HepG2 (cell line): Measurements from ENCODE around the gene PDS5B. TPM values are rescaled to one million over a fixed set of nuclear protein-coding genes. Genes with fewer than 3 reads are reported as not detected.

Experiments used
- ATAC-seq: fragments of 200-7000 bp; cut with Tn5 transposase; 3 replicates; pipeline ENCODE4 v1.9.1; 2020; ENCODE audit warnings: mild to moderate bottlenecking, moderate library complexity
- BruUV-seq: library from RNA; stranded (reverse); fragments of 400-500 nt; replicated peaks from 2 replicates; lab custom pipeline; 2021; lab: Mats Ljungman, UMichigan
- CTCF ChIA-PET: fragments of 300-600 bp; formaldehyde crosslinking; extraction: SDS; loops from one replicate; lab custom pipeline; 2021; ENCODE audit warnings: low total read pairs, inconsistent platforms, low intra/inter-chr PET ratio; lab: Yijun Ruan, JAX
- POLR2A ChIA-PET: fragments of 350-600 bp; sonication (Branson Sonifier 250); formaldehyde crosslinking; loops from one replicate; lab custom pipeline; 2020; ENCODE audit warnings: antibody characterized with exemption, inconsistent platforms; lab: Yijun Ruan, JAX
- DNase-seq: peaks from one replicate; pipeline ENCODE4 v3.0.0-alpha.2; 2015; ENCODE audit warnings: low spot score
- FAIRE-seq: peaks from 3 replicates; lab custom pipeline; 2011; peaks lifted over from hg19 to GRCh38; lab: Jason Lieb, UNC
- H2AFZ ChIP-seq: one replicate; pipeline ENCODE4 v1.6.1; 2011; ENCODE audit warnings: low read length, inconsistent platforms
- H3K27ac ChIP-seq: fragments of 300-600 bp; 3 replicates; pipeline ENCODE4 v1.8.0; 2011; ENCODE audit warnings: mixed run types, mild to moderate bottlenecking, mixed read lengths, low read length, inconsistent platforms; ENCODE audit not compliant: insufficient read depth; ENCODE audit errors: extremely low read length
- H3K27me3 ChIP-seq, 2 experiments: fragments of 200-600 bp in 1 of 2; 2 replicates in 1 of 2; 3 replicates in 1 of 2; pipeline versions ENCODE4 v1.6.0 to v1.8.0; 2011; ENCODE audit warnings: low read length in 2 of 2, mild to moderate bottlenecking in 2 of 2, moderate library complexity in 2 of 2, inconsistent platforms in 1 of 2; ENCODE audit not compliant: insufficient read depth in 2 of 2, control insufficient read depth in 1 of 2
- H3K36me3 ChIP-seq, 2 experiments: fragments of 200-600 bp in 1 of 2; replicated peaks in 1 of 2; 2 replicates in 1 of 2; 3 replicates in 1 of 2; pipeline versions ENCODE4 v1.5.1 to v1.8.0; 2011; ENCODE audit warnings: low read length in 2 of 2, inconsistent platforms in 1 of 2; ENCODE audit not compliant: insufficient read depth in 2 of 2, control insufficient read depth in 1 of 2
- H3K4me1 ChIP-seq: 2 replicates; pipeline ENCODE4 v1.5.1; 2012; ENCODE audit warnings: low read length, inconsistent platforms; ENCODE audit not compliant: insufficient read depth
- H3K4me2 ChIP-seq: 2 replicates; pipeline ENCODE4 v1.6.0; 2011; ENCODE audit warnings: low read depth, low read length, inconsistent platforms
- H3K4me3 ChIP-seq, 3 experiments: fragments of 200-600 bp in 1 of 3; sonication (generic), shearing (Covaris generic) in 1 of 3; replicated peaks in 1 of 3; 2 replicates each; pipeline ENCODE4 v1.5.1; 2011 to 2016; ENCODE audit warnings: low read length in 3 of 3, inconsistent platforms in 2 of 3, low read depth in 2 of 3, mild to moderate bottlenecking in 2 of 3, control low read depth in 1 of 3, mixed read lengths in 1 of 3; ENCODE audit not compliant: insufficient read depth in 1 of 3
- H3K79me2 ChIP-seq: one replicate; pipeline ENCODE4 v1.6.1; 2011; ENCODE audit warnings: low read length, inconsistent platforms; ENCODE audit not compliant: insufficient read depth
- H3K9ac ChIP-seq: 2 replicates; pipeline ENCODE4 v1.6.0; 2011; ENCODE audit warnings: mild to moderate bottlenecking, low read depth, low read length, inconsistent platforms; ENCODE audit not compliant: insufficient read depth
- H3K9me3 ChIP-seq: 2 replicates; pipeline ENCODE4 v1.5.1; 2012; ENCODE audit warnings: mild to moderate bottlenecking, low read length
- H4K20me1 ChIP-seq: 2 replicates; pipeline ENCODE4 v1.6.0; 2011; ENCODE audit warnings: inconsistent platforms, mild to moderate bottlenecking, low read length, moderate library complexity; ENCODE audit not compliant: insufficient read depth
- ASH2L ChIP-seq: fragments of 300-600, 200-600 bp; sonication (generic); IDR thresholded peaks from 2 replicates; pipeline ENCODE4 v1.7.0; 2017; ENCODE audit warnings: low read depth, mild to moderate bottlenecking, moderate library complexity, mixed read lengths, low read length; ENCODE audit not compliant: insufficient read length
- E2F5 ChIP-seq: sonication (generic); formaldehyde crosslinking; conservative IDR thresholded peaks from 2 replicates; pipeline ENCODE4 v1.4.0; 2020; ENCODE audit warnings: missing genetic modification reagents
- FOSL1 ChIP-seq: sonication (generic); formaldehyde crosslinking; IDR thresholded peaks from 2 replicates; pipeline ENCODE4 v1.9.0; 2021; ENCODE audit warnings: missing genetic modification reagents, borderline replicate concordance
- HOMEZ ChIP-seq: IDR thresholded peaks from 2 replicates; pipeline ENCODE4 v1.6.1; 2016; ENCODE audit warnings: low read depth
- KAT2B ChIP-seq: fragments of 150-350 bp; IDR thresholded peaks from 2 replicates; pipeline ENCODE4 v1.6.1; 2014; ENCODE audit warnings: low read depth, low read length, borderline replicate concordance
- KLF16 ChIP-seq, 2 experiments: sonication (generic) in 1 of 2; formaldehyde crosslinking in 1 of 2; IDR thresholded peaks; 2 replicates each; pipeline versions ENCODE4 v1.6.1 to v1.8.0; 2016 to 2023; ENCODE audit warnings: missing genetic modification reagents in 2 of 2, missing compliant biosample characterization in 1 of 2
- NCOA1 ChIP-seq: sonication (generic); formaldehyde crosslinking; IDR thresholded peaks from 2 replicates; pipeline ENCODE4 v1.9.0; 2021; ENCODE audit warnings: missing genetic modification reagents
- NCOR1 ChIP-seq: fragments of 200-600 bp; sonication (generic); IDR thresholded peaks from 2 replicates; pipeline ENCODE4 v1.7.0; 2017; ENCODE audit warnings: antibody characterized with exemption, low read length, borderline replicate concordance
- PREB ChIP-seq: sonication (generic); formaldehyde crosslinking; IDR thresholded peaks from 2 replicates; pipeline ENCODE4 v1.4.0; 2020; ENCODE audit warnings: missing genetic modification reagents
- PRMT3 ChIP-seq: sonication (generic); formaldehyde crosslinking; IDR thresholded peaks from 2 replicates; pipeline ENCODE4 v1.8.1; 2022; ENCODE audit warnings: low read depth, mild to moderate bottlenecking, moderate library complexity, missing genetic modification reagents, borderline replicate concordance
- RAD21 ChIP-seq: fragments of 450-650 bp; formaldehyde crosslinking; IDR thresholded peaks from 2 replicates; pipeline ENCODE4 v1.5.0; 2020; ENCODE audit warnings: mild to moderate bottlenecking
- RORA ChIP-seq: sonication (generic); formaldehyde crosslinking; IDR thresholded peaks from 2 replicates; pipeline ENCODE4 v1.5.0; 2020; ENCODE audit warnings: mild to moderate bottlenecking, missing genetic modification reagents, moderate library complexity
- SAP130 ChIP-seq: IDR thresholded peaks from 2 replicates; pipeline ENCODE4 v1.6.1; 2016; ENCODE audit warnings: low read depth
- SIN3A ChIP-seq: IDR thresholded peaks from 2 replicates; pipeline ENCODE4 v1.6.1; 2011; ENCODE audit warnings: low read depth, mild to moderate bottlenecking, control low read depth, low read length, borderline replicate concordance
- SMC3 ChIP-seq: IDR thresholded peaks from 2 replicates; pipeline ENCODE4 v1.6.1; 2011; ENCODE audit warnings: low read length, improper control_type of control experiment
- SYNCRIP ChIP-seq: fragments of 200-400 bp; formaldehyde crosslinking; IDR thresholded peaks from 2 replicates; pipeline ENCODE4 v1.6.1; 2018; ENCODE audit warnings: mild to moderate bottlenecking, low read depth, low read length; ENCODE audit not compliant: insufficient read depth
- ZMYM4 ChIP-seq: sonication (generic); formaldehyde crosslinking; IDR thresholded peaks from 2 replicates; pipeline ENCODE4 v1.8.1; 2023; ENCODE audit warnings: mild to moderate bottlenecking, missing genetic modification reagents
- ZNF317 ChIP-seq: sonication (generic); formaldehyde crosslinking; IDR thresholded peaks from 2 replicates; pipeline ENCODE4 v1.5.0; 2020; ENCODE audit warnings: mild to moderate bottlenecking, missing genetic modification reagents
- ZNF362 ChIP-seq: sonication (generic); formaldehyde crosslinking; IDR thresholded peaks from 2 replicates; pipeline ENCODE4 v1.4.0; 2020; ENCODE audit warnings: missing genetic modification reagents, mild to moderate bottlenecking, borderline replicate concordance
- ZNF501 ChIP-seq: sonication (generic); formaldehyde crosslinking; IDR thresholded peaks from 2 replicates; pipeline ENCODE4 v1.5.1; 2020; ENCODE audit warnings: mild to moderate bottlenecking, moderate library complexity, missing genetic modification reagents
- WGBS: methylation state at CpG from one replicate; pipeline ENCODE4 v1.1.6; 2017; ENCODE audit warnings: low lambda C conversion rate; 5-methylcytosine and 5-hydroxymethylcytosine counted together
- in situ Hi-C: cut with HindIII; loops from 2 replicates; pipeline ENCODE4 v1.10.0; 2017; ENCODE audit warnings: low pct_unique_long_range_greater_than_20kb; ENCODE audit not compliant: extremely low pct_ligation_motif_present
- intact Hi-C: fragments of 100-400 bp; cut with micrococcal nuclease; formaldehyde crosslinking; loops from one replicate; pipeline ENCODE4 v1.10.0; 2022; ENCODE audit not compliant: unreplicated experiment
- polyA plus RNA-seq, 8 experiments: library from polyadenylated mRNA; depleted of rRNA in 3 of 8; stranded (reverse) in 7 of 8; unstranded in 1 of 8; fragments of >200 nt; fragmentation: Illumina TruSeq in 4 of 8; extraction: Trizol in 4 of 8; gene quantifications; 2 replicates each; pipeline versions ENCODE4 v1.2.1 to v1.2.3, GENCODE V29; 2011 to 2016; ENCODE audit warnings: low read depth in 4 of 8, missing spikeins in 1 of 8, mixed read lengths in 1 of 8; ENCODE audit not compliant: insufficient read depth in 1 of 8
- total RNA-seq, 5 experiments: library from RNA; depleted of rRNA; stranded (reverse); fragments of >200 nt; fragmentation: Illumina TruSeq; extraction: Trizol; gene quantifications; 2 replicates each; pipeline ENCODE4 v1.2.3, GENCODE V29; 2016; ENCODE audit warnings: low read depth in 1 of 5

PDS5B gene
- total and polyA plus RNA-seq, 2 of the 13 experiments (the other 11 are each of a cell fraction or from before 2014, with no cell fraction given) = 5.8 to 24.6 TPM

GRCh38 chr13:32639502-32640105, 53.4 kb downstream of the PDS5B start (continued):
- TF ChIP-seq HOMEZ (CRISPR knock-in tag) (peak; percentile 24; the same call in 1 of the 2 replicates), RAD21 (peak; percentile 53; the same call in 1 of the 2 replicates), NCOA1 (CRISPR knock-in tag) (no peak), SMC3 (peak; percentile 77), ZMYM4 (CRISPR knock-in tag) (peak; percentile 20; the same call in 1 of the 2 replicates), SAP130 (CRISPR knock-in tag) (0 out of 2 replicates have a peak, but pooled peaks have one; percentile 25)

GRCh38 chr13:32642316-32642715, 56.1 kb downstream of the PDS5B start:
- 75% methylated on average over 1 of the region's 1 CpG for WGBS
- CTCF ChIA-PET = no interaction called here
- ATAC-seq (no peak; the same call in 2 of the 3 replicates), FAIRE-seq (peak; percentile 28), DNase-seq (no peak)
- no peak overlapping the region for H3K4me2 ChIP-seq
- H4K20me1 ChIP-seq = no peaks in the 10 kb centered on the region
- in situ Hi-C loops = no loop called here
- no peaks in the 10 kb centered on the region for H3K27me3 ChIP-seq
- no TSS peak for BruUV-seq
- no peak overlapping the region for H3K4me3 ChIP-seq
- peak overlapping the region; percentile 7 for H3K27ac ChIP-seq
- H2AFZ ChIP-seq = no peak overlapping the region
- H3K4me1 ChIP-seq = peaks cover 45% of the 10 kb centered on the region
- no peaks in the 10 kb centered on the region for H3K9me3 ChIP-seq
- H3K9ac ChIP-seq = no peak overlapping the region
- no peaks in the 10 kb centered on the region for H3K36me3 ChIP-seq
- POLR2A ChIA-PET = no interaction called here
- intact Hi-C loops = no loop called here
- H3K79me2 ChIP-seq = peaks cover 88% of the 10 kb centered on the region
- no peak for TF ChIP-seq RORA (CRISPR knock-in tag)
- TF ChIP-seq PREB (CRISPR knock-in tag) = no peak
- no peak for TF ChIP-seq PRMT3
- TF ChIP-seq FOSL1 = no peak
- TF ChIP-seq SIN3A = no peak
- no peak for TF ChIP-seq KLF16 (CRISPR knock-in tag; IDR thresholded peaks at IDR 0.05)
- TF ChIP-seq NCOR1 = no peak
- TF ChIP-seq ZNF501 = no peak
- no peak for TF ChIP-seq ZNF362 (CRISPR knock-in tag)
- TF ChIP-seq KAT2B = no peak
- no peak for TF ChIP-seq SYNCRIP
- TF ChIP-seq E2F5 = no peak
- TF ChIP-seq ZNF317 = no peak
- no peak for TF ChIP-seq ASH2L
